Fibroblast of pulmonary artery (primary cell): ENCODE data around the gene NCR3LG1.

Experiments
- DNase-seq: peaks from one replicate; pipeline ENCODE4 v3.0.0-alpha.2; 2010; ENCODE audit warnings: low read depth
- H3K4me3 ChIP-seq: replicated peaks from 2 replicates; pipeline ENCODE4 v1.5.1; 2011; ENCODE audit warnings: low read depth, mild to moderate bottlenecking, control low read depth, low read length, moderate library complexity
- CTCF ChIP-seq: IDR thresholded peaks from 2 replicates; pipeline ENCODE4 v1.5.1; 2011; ENCODE audit warnings: mild to moderate bottlenecking, control low read depth, low read length, inconsistent platforms; ENCODE audit errors: missing control alignments

The NCR3LG1 gene

GRCh38 chr11:17392872-17393271 is 41.3 kb downstream of the NCR3LG1 start:
- no peak overlapping the region for H3K4me3 ChIP-seq
- no peak for TF ChIP-seq CTCF
- DNase-seq = no peak

- no peak overlapping the region for H3K4me3 ChIP-seq
- no peak for TF ChIP-seq CTCF
- DNase-seq = no peak
Measured at GRCh38 chr11:17393472-17393871, 41.9 kb downstream of the NCR3LG1 start.

- no peak overlapping the region for H3K4me3 ChIP-seq
Measured at GRCh38 chr11:17394743-17395390, 43.3 kb downstream of the NCR3LG1 start.

GRCh38 chr11:17395554-17395961 is 44.0 kb downstream of the NCR3LG1 start:
- TF ChIP-seq CTCF = no peak
- DNase-seq = no peak

More at GRCh38 chr11:17394743-17395390, 43.3 kb downstream of the NCR3LG1 start:
- no peak for TF ChIP-seq CTCF
- DNase-seq = no peak

GRCh38 chr11:17395978-17396377 is 44.4 kb downstream of the NCR3LG1 start:
- TF ChIP-seq CTCF = no peak
- H3K4me3 ChIP-seq = no peak overlapping the region
- DNase-seq = no peak

More at GRCh38 chr11:17395554-17395961, 44.0 kb downstream of the NCR3LG1 start:
- no peak overlapping the region for H3K4me3 ChIP-seq

GRCh38 chr11:17396598-17397310 is 45.2 kb downstream of the NCR3LG1 start:
- no peak for DNase-seq
- no peak for TF ChIP-seq CTCF
- no peak overlapping the region for H3K4me3 ChIP-seq
